HG03565 (cell line): ENCODE measurements around the gene MSL1.

Experiments used
- ATAC-seq: cut with Tn5 transposase; IDR thresholded peaks from one replicate; pipeline ENCODE4 v1.9.1; 2021; ENCODE audit warnings: mild to moderate bottlenecking, moderate library complexity; ENCODE audit not compliant: unreplicated experiment

The MSL1 gene

DNA sequence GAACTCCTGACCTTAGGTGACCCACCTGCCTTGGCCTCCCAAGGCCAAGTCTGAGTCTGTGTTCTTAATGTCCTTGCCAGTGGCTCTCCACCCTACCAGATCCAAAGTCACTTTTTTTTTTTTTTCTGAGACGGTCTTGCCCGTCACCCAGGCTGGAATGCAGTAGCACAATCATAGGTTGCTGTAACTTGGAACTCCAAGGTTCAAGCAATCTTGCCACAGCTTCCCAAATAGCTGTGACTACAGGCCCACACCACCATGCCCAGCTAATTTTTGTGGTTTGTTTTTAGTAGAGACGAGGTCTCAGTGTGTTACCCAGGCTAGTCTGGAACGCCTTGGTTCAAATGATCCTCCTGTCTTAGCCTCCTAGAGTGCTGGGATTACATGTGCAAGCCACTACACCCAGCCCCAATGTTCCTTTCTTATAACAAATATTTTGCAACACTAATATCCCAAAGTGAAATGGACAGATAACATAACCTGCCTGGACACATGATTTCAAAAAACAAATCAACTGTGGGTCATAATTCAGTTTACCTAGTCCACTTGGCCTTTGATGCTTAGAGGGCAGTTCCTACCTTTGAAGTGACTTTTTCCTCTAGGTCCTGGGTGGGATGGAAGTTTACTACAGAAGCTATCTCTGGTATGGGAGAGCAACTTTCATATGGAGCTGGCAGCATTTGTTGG is 51.5 kb downstream of the MSL1 start:
- no peak for ATAC-seq

DNA sequence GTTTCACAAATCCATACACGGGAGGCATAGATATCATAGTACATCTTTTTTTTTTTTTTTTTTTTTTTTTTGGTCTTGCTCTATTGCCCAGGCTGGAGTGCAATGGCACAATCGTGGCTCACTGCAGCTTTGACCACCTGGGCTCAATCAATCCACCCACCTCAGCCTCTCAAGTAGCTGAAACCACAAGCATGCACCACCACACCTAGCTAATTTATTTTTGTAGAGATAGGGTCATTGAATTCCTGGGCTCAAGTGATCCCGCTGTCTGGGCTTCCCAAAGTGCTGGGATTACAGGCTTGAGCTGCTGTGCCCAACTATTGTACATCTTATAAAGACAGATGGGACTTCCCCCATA is 52.0 kb downstream of the MSL1 start:
- ATAC-seq = no peak

- ATAC-seq = no peak
These were observed 52.7 kb downstream of the MSL1 start for GRCh38 chr17:40174514-40174913.

GRCh38 chr17:40175928-40176753 is 54.4 kb downstream of the MSL1 start:
- no peak for ATAC-seq

DNA sequence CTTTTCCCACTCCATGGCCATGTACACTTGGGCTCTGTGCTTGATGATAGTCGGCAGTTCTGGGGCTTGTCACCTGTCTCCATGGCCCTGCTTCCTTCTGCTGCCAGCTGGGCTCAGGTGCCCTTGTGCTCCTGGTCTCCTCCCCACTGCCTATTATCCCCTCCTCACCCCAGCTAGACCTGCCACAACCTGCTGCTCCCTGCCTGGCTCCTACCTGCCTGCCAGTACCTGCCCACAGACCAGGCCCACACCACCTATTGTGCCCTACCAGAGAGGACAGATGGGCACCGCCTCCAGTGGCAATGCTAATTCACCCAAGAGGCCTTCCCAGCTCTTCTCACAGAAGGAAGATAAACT is 55.0 kb downstream of the MSL1 start:
- ATAC-seq = no peak

GRCh38 chr17:40177275-40177874 is 55.6 kb downstream of the MSL1 start, which contains the start of gene RAPGEFL1:
Gene RAPGEFL1, plus strand, starts transcription at chr17:40177470. Its CDS starts 392 bp downstream, at chr17:40177862.
- no peak for ATAC-seq

- no peak for ATAC-seq
These were observed 56.3 kb downstream of the MSL1 start for GRCh38 chr17:40178021-40178601.

- no peak for ATAC-seq
These were observed 56.9 kb downstream of the MSL1 start for GRCh38 chr17:40178660-40179059.

GRCh38 chr17:40179923-40180659 is 58.3 kb downstream of the MSL1 start:
- ATAC-seq = no peak

- no peak for ATAC-seq
These were observed 58.9 kb downstream of the MSL1 start for GRCh38 chr17:40180694-40181093.

DNA sequence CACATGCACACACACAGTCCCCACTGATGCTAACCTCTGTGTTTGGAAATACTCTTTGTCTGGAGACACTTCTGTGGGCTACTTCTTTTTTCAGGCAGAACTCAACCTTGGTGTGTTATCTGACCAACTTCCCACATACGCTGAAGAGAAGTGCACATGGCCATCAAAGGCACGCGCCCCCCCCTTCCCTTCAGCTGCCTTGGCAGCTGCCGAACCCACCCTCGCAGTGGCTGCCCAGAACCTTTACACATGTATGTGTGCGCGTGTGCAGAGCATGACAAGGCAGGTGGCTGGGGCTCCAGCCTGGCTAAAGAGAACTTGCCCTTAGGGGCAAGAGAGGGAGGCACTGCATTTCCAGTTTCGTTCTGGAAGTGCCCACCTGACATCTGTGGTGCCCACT is 59.4 kb downstream of the MSL1 start:
- ATAC-seq = no peak

DNA sequence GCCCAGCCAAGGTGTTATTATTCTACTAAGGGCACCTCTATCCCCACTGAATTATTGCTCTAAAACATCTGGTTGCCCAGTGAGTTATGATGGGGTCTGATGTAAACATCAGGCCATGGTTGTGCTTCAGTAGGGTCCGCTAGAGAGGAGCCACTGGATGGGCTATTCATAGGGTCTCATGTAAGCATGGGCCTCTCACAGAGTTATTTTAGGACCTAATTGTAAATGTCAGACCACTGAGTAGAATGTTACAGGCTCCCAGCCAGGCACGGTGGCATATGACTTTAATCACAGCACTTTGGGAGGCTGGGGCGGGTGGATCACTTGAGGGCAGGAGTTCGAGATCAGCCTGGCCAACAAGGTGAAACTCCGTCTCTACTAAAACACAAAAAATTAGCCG is 60.8 kb downstream of the MSL1 start:
- no peak for ATAC-seq
